HepG2 (cell line): ENCODE results near the gene SRBD1. TPM values are rescaled to one million over a fixed set of nuclear protein-coding genes. Genes with fewer than 3 reads are reported as not detected.
A peak's percentile ranks its signal among the peaks of the same experiment; 100 is the strongest.

ENCODE experiments used
- CSRNP1 ChIP-seq: sonication (generic); formaldehyde crosslinking; IDR thresholded peaks from 2 replicates; pipeline ENCODE4 v1.8.1; 2023; ENCODE audit warnings: mild to moderate bottlenecking, missing genetic modification reagents
- E2F2 ChIP-seq: sonication (generic); formaldehyde crosslinking; IDR thresholded peaks from 2 replicates; pipeline ENCODE4 v1.4.0; 2020; ENCODE audit warnings: missing genetic modification reagents, borderline replicate concordance
- GPBP1L1 ChIP-seq: sonication (generic); formaldehyde crosslinking; IDR thresholded peaks from 2 replicates; pipeline ENCODE4 v1.5.0; 2020; ENCODE audit warnings: mild to moderate bottlenecking, missing genetic modification reagents
- KAT7 ChIP-seq: IDR thresholded peaks from 2 replicates; pipeline ENCODE4 v1.6.1; 2018; ENCODE audit warnings: borderline replicate concordance, missing compliant biosample characterization
- POGZ ChIP-seq: sonication (generic); formaldehyde crosslinking; IDR thresholded peaks from 2 replicates; pipeline ENCODE4 v1.4.0; 2020; ENCODE audit warnings: mild to moderate bottlenecking, missing genetic modification reagents
- SNAPC2 ChIP-seq: sonication (generic); formaldehyde crosslinking; IDR thresholded peaks from 2 replicates; pipeline ENCODE4 v1.8.1; 2022; ENCODE audit warnings: mild to moderate bottlenecking, missing genetic modification reagents
- ZNF17 ChIP-seq: sonication (generic); formaldehyde crosslinking; IDR thresholded peaks from 2 replicates; pipeline ENCODE4 v1.5.0; 2020; ENCODE audit warnings: mild to moderate bottlenecking, missing genetic modification reagents
- ZNF281 ChIP-seq: sonication (generic); formaldehyde crosslinking; IDR thresholded peaks from 2 replicates; pipeline ENCODE4 v1.4.0; 2020; ENCODE audit warnings: missing genetic modification reagents, borderline replicate concordance
- ZNF317 ChIP-seq: sonication (generic); formaldehyde crosslinking; IDR thresholded peaks from 2 replicates; pipeline ENCODE4 v1.5.0; 2020; ENCODE audit warnings: mild to moderate bottlenecking, missing genetic modification reagents
- ZNF646 ChIP-seq: sonication (generic); formaldehyde crosslinking; IDR thresholded peaks from 2 replicates; pipeline ENCODE4 v1.9.0; 2021; ENCODE audit warnings: mild to moderate bottlenecking, missing genetic modification reagents
- ZNF773 ChIP-seq: sonication (generic); formaldehyde crosslinking; IDR thresholded peaks from 2 replicates; pipeline ENCODE4 v1.4.0; 2020; ENCODE audit warnings: missing genetic modification reagents, borderline replicate concordance
- polyA plus RNA-seq, 8 experiments: library from polyadenylated mRNA; depleted of rRNA in 3 of 8; stranded (reverse) in 7 of 8; unstranded in 1 of 8; fragments of >200 nt; fragmentation: Illumina TruSeq in 4 of 8; extraction: Trizol in 4 of 8; gene quantifications; 2 replicates each; pipeline versions ENCODE4 v1.2.1 to v1.2.3, GENCODE V29; 2011 to 2016; ENCODE audit warnings: low read depth in 4 of 8, missing spikeins in 1 of 8, mixed read lengths in 1 of 8; ENCODE audit not compliant: insufficient read depth in 1 of 8
- total RNA-seq, 5 experiments: library from RNA; depleted of rRNA; stranded (reverse); fragments of >200 nt; fragmentation: Illumina TruSeq; extraction: Trizol; gene quantifications; 2 replicates each; pipeline ENCODE4 v1.2.3, GENCODE V29; 2016; ENCODE audit warnings: low read depth in 1 of 5

SRBD1 gene
- total and polyA plus RNA-seq, 2 of the 13 experiments (the other 11 are each of a cell fraction or from before 2014, with no cell fraction given): 3.2 to 23.9 TPM

- no peak for TF ChIP-seq ZNF646 (CRISPR knock-in tag)
- peak; percentile 41; the same call in 1 of the 2 replicates for TF ChIP-seq POGZ (CRISPR knock-in tag)
- no peak for TF ChIP-seq ZNF317
- TF ChIP-seq ZNF17 (CRISPR knock-in tag): no peak
- TF ChIP-seq SNAPC2 (CRISPR knock-in tag): 0 out of 2 replicates have a peak, but pooled peaks have one; percentile 21
- no peak for TF ChIP-seq CSRNP1
- no peak for TF ChIP-seq ZNF281 (CRISPR knock-in tag)
- TF ChIP-seq KAT7 (CRISPR knock-in tag): 0 out of 2 replicates have a peak, but pooled peaks have one; percentile 44
- TF ChIP-seq ZNF773 (CRISPR knock-in tag): no peak
- TF ChIP-seq GPBP1L1 (CRISPR knock-in tag): no peak
- no peak for TF ChIP-seq E2F2 (CRISPR knock-in tag)
These were observed 32.8 kb upstream of the SRBD1 start (continued) for GRCh38 chr2:45643543-45644542.
